Neural cell (in vitro differentiated cells): ENCODE measurements around the gene AKIRIN2.

Experiments used
- CTCF ChIP-seq: fragments of 450-650 bp; IDR thresholded peaks from 2 replicates; pipeline ENCODE4 v1.5.1; 2014; ENCODE audit warnings: antibody characterized with exemption, mild to moderate bottlenecking, moderate library complexity; ENCODE audit not compliant: poor library complexity, severe bottlenecking
- EZH2 ChIP-seq: fragments of 200-600, 300-800 bp; shearing (Covaris generic), sonication (generic); IDR thresholded peaks from 2 replicates; pipeline ENCODE4 v1.6.1; 2014; ENCODE audit warnings: antibody characterized with exemption, low read length, borderline replicate concordance, mild to moderate bottlenecking; ENCODE audit not compliant: insufficient read depth, poor library complexity, severe bottlenecking
- POLR2AphosphoS5 ChIP-seq: IDR thresholded peaks from 2 replicates; pipeline ENCODE4 v1.6.1; 2012

GRCh38 chr6:87692086-87692485, 9.9 kb downstream of the AKIRIN2 start:
- TF ChIP-seq CTCF = no peak
- no peak for TF ChIP-seq POLR2AphosphoS5
- no peak for TF ChIP-seq EZH2
